Measurements from ENCODE around the gene ABCB10.
"Not testable (repeated sequence)": the region's sequence is repeated elsewhere in the genome, so short reads cannot be mapped to it uniquely, and the experiment has no call there.

ABCB10 gene

DNA sequence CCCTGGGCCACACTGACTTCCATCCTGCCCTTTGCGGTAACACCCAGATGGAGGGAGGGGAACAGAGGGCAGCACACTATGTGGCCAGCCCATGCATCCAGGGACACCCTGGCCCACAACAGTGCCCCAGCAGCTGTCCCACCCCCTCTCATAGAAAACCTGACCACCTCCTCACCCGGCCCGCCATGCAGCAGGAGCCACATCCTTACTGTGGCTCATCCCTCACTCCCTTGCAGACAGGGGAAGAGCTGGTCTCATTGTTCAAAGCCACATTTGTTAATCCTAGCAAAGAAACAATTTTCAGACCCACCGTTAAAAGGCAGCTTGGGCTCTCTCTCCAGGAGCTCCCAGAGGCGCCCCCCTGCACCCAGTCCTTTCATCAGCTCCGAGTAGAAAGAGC lies 27.2 kb downstream of the ABCB10 start:
- no peak overlapping the region for H3K4me3 ChIP-seq (ENCODE audit: low read depth, low read length)
- TF ChIP-seq CTCF (conservative IDR thresholded peaks at IDR 0.05; ENCODE audit: low read depth, low read length): no peak
- no peak for DNase-seq (ENCODE audit: low read depth)

DNA sequence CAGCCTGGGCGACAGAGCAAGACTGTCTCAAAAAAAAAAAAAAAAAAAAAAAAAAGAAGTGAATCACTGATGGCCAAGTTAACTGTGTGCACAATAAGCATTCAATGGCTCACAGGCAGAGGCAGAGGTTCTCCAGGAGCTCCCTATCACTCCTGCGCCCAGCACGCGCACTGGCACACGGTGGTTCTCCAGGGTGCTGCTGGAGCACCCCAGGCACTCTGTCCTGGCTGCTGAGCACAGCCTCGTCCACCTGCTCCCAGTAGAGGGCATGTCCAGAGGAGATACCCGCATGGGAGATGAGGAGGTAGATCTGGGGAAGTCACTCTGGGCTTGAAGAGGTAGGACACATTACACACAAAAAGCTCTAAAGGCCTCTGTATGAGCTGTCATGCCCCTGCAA lies 28.9 kb downstream of the ABCB10 start:
- H3K4me3 ChIP-seq (ENCODE audit: low read depth, low read length): no peak overlapping the region
- DNase-seq (ENCODE audit: low read depth): no peak
- TF ChIP-seq CTCF (conservative IDR thresholded peaks at IDR 0.05; ENCODE audit: low read depth, low read length): no peak

- no peak for TF ChIP-seq CTCF (conservative IDR thresholded peaks at IDR 0.05; ENCODE audit: low read depth, low read length)
- DNase-seq (ENCODE audit: low read depth): no peak
- H3K4me3 ChIP-seq (ENCODE audit: low read depth, low read length): no peak overlapping the region
Observed at GRCh38 chr1:229526695-229527094, 31.8 kb downstream of the ABCB10 start.

GRCh38 chr1:229523052-229523451 lies 35.5 kb downstream of the ABCB10 start:
- TF ChIP-seq CTCF (conservative IDR thresholded peaks at IDR 0.05; ENCODE audit: low read depth, low read length): no peak
- DNase-seq (ENCODE audit: low read depth): no peak
- H3K4me3 ChIP-seq (ENCODE audit: low read depth, low read length): no peak overlapping the region

DNA sequence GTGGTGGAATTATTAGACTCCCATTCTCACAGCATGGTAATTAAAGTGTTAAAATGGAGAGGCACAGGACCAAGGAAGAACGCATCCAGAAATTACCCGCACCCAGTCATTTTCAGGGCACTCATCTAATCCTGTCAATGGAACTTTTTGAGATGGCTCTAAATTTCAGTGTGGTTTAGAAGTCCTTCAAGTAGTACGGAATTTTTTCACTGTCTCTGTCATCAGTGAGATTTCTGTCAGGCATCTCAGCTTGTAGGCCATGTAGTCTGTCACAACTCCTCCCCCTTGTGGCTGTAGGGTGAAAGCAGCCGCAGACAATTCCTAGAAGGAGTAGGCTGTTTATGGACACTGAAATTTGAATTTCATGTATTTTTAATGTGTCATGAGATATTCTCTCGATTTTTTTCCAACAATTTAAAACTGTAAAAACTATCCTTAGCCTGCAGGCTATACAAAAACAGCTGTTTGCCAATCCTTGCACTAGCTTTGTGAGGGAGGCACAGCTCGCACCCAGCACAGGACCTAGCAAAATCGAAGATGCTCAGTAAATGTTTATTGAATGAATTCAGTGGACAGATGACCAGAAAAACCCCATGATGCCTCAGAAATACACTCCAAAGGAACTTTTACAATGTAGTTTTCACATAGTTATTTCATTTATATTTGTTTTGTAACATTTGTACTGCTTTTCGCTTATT lies 43.8 kb downstream of the ABCB10 start:
- TF ChIP-seq CTCF (conservative IDR thresholded peaks at IDR 0.05; ENCODE audit: low read depth, low read length): peak; percentile 94
- DNase-seq (ENCODE audit: low read depth): peak; percentile 89
- H3K4me3 ChIP-seq (ENCODE audit: low read depth, low read length): no peak overlapping the region

- not testable (repeated sequence) for DNase-seq (ENCODE audit: low read depth)
Observed at GRCh38 chr1:229511625-229512024, 46.9 kb downstream of the ABCB10 start.

GRCh38 chr1:229511201-229511600 lies 47.3 kb downstream of the ABCB10 start:
- not testable (repeated sequence) for H3K4me3 ChIP-seq (ENCODE audit: low read depth, low read length); DNase-seq (ENCODE audit: low read depth)

More at GRCh38 chr1:229511625-229512024, 46.9 kb downstream of the ABCB10 start:
- not testable (repeated sequence) for H3K4me3 ChIP-seq (ENCODE audit: low read depth, low read length)

- no peak overlapping the region for H3K4me3 ChIP-seq (ENCODE audit: low read depth, low read length)
- no peak for TF ChIP-seq CTCF (conservative IDR thresholded peaks at IDR 0.05; ENCODE audit: low read depth, low read length)
- peak; percentile 42 for DNase-seq (ENCODE audit: low read depth)
Observed at GRCh38 chr1:229509576-229509975, 48.9 kb downstream of the ABCB10 start.

Measured in choroid plexus epithelial cell (primary cell).